ENCODE results near the gene RNF220. TPM values are rescaled to one million over a fixed set of nuclear protein-coding genes. Genes with fewer than 3 reads are reported as not detected.

The RNF220 gene
- polyA plus RNA-seq, 1 of the 3 experiments (the other 2 are of a cell fraction) = 83.7 TPM

DNA sequence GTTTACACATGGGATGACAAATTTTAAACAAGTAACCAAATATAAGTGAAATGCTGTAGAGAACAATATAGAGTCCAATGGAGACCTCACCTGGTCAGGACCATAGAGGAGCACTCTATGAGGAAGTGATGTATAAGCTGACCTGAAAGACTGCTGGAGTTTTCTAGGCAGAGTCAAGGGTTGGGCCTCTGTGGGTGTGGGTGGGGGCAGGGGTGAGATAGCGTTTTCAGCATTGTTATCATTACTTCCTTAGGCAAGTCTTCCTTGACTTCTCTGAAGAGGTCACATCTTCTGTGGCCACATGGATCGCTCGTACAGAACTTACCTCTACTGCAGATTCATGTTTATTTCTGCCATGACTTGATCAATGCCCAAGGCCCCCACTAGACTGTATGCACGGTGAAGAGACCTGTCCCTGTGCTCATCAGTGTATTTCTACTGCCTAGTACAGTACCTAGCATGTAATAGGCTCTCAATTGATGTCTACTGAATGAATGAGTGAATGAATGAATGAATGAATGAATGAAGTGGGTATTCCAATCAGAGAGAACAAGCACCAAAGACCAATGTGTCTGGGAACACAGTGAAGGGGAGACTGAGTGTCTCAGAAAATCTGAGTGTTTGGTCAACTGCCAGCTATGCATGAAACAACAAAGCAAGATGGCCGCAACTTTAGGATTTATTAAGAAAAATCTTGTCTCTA lies 116.5 kb downstream of the RNF220 start:
- Histone ChIP-seq H3K4me1 (ENCODE audit: control insufficient read depth in 1 of 2, insufficient read depth in 2 of 2, low read depth in 1 of 2, low read length in 1 of 2) (no peaks in the 10 kb centered on the region; a peak in 1 of 4 replicates), H2AFZ (ENCODE audit: low read depth) (no peak overlapping the region), H3K9me3 (no peaks in the 10 kb centered on the region), H3K4me3 (ENCODE audit: low read depth in 2 of 2, low read length in 1 of 2) (no peak overlapping the region), H3K9me2 (no peaks in the 10 kb centered on the region), H3F3A (replicated peaks; ENCODE audit: insufficient read depth) (no peaks in the 10 kb centered on the region), H3K27ac (ENCODE audit: low read depth in 2 of 2, low read length in 1 of 2) (no peak overlapping the region), H3K36me3 (replicated peaks in 1 of 2; ENCODE audit: control insufficient read depth in 1 of 2, insufficient read depth in 2 of 2, low read length in 1 of 2) (no peaks in the 10 kb centered on the region), H3K4me2 (no peak overlapping the region), H4K20me1 (ENCODE audit: insufficient read depth) (no peaks in the 10 kb centered on the region), H3K79me2 (ENCODE audit: insufficient read depth) (no peaks in the 10 kb centered on the region), H3K27me3 (ENCODE audit: insufficient read depth) (peaks cover 38% of the 10 kb centered on the region), H3K9ac (no peak overlapping the region)
- ChIA-PET CTCF (interaction anchor here (0.6 to 1.5 kb wide), 3 partner anchors 9 to 170 kb away, joined by 3 to 4 read pairs (median 3); no protein-coding TSS in a partner anchor), POLR2A (no interaction called here)
- TF ChIP-seq ELF1 (IDR thresholded peaks at IDR 0.05) (no peak), GATA2 (CRISPR knock-in tag; IDR thresholded peaks at IDR 0.05) (no peak), FOXJ3 (CRISPR knock-in tag; IDR thresholded peaks at IDR 0.05) (no peak), JUND (IDR thresholded peaks at IDR 0.05) (no peak), SMC3 (IDR thresholded peaks at IDR 0.05; ENCODE audit: low read depth, low read length) (no peak), GABPA (IDR thresholded peaks at IDR 0.05; ENCODE audit: low read depth) (no peak), EZH2phosphoT487 (IDR thresholded peaks at IDR 0.05; ENCODE audit: borderline replicate concordance, low read depth) (no peak), POLR2AphosphoS5 (IDR thresholded peaks at IDR 0.05; ENCODE audit: low read depth, low read length) (no peak), YY1 (IDR thresholded peaks at IDR 0.05; ENCODE audit: low read depth) (no peak), RFX5 (IDR thresholded peaks at IDR 0.05; ENCODE audit: low read length) (no peak), MEF2A (IDR thresholded peaks at IDR 0.05; ENCODE audit: borderline replicate concordance, low read depth) (no peak), NFIC (IDR thresholded peaks at IDR 0.05; ENCODE audit: borderline replicate concordance) (no peak), TCF12 (IDR thresholded peaks at IDR 0.05) (no peak), RXRA (IDR thresholded peaks at IDR 0.05; ENCODE audit: borderline replicate concordance, low read depth) (no peak), PBX3 (IDR thresholded peaks at IDR 0.05) (no peak)
- TF ChIP-seq, protein P1, sequence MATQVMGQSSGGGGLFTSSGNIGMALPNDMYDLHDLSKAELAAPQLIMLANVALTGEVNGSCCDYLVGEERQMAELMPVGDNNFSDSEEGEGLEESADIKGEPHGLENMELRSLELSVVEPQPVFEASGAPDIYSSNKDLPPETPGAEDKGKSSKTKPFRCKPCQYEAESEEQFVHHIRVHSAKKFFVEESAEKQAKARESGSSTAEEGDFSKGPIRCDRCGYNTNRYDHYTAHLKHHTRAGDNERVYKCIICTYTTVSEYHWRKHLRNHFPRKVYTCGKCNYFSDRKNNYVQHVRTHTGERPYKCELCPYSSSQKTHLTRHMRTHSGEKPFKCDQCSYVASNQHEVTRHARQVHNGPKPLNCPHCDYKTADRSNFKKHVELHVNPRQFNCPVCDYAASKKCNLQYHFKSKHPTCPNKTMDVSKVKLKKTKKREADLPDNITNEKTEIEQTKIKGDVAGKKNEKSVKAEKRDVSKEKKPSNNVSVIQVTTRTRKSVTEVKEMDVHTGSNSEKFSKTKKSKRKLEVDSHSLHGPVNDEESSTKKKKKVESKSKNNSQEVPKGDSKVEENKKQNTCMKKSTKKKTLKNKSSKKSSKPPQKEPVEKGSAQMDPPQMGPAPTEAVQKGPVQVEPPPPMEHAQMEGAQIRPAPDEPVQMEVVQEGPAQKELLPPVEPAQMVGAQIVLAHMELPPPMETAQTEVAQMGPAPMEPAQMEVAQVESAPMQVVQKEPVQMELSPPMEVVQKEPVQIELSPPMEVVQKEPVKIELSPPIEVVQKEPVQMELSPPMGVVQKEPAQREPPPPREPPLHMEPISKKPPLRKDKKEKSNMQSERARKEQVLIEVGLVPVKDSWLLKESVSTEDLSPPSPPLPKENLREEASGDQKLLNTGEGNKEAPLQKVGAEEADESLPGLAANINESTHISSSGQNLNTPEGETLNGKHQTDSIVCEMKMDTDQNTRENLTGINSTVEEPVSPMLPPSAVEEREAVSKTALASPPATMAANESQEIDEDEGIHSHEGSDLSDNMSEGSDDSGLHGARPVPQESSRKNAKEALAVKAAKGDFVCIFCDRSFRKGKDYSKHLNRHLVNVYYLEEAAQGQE (IDR thresholded peaks at IDR 0.05; ENCODE audit: low read depth, low read length) = no peak
- TF ChIP-seq, protein P2, sequence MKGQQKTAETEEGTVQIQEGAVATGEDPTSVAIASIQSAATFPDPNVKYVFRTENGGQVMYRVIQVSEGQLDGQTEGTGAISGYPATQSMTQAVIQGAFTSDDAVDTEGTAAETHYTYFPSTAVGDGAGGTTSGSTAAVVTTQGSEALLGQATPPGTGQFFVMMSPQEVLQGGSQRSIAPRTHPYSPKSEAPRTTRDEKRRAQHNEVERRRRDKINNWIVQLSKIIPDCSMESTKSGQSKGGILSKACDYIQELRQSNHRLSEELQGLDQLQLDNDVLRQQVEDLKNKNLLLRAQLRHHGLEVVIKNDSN (IDR thresholded peaks at IDR 0.05; ENCODE audit: borderline replicate concordance, low read depth) = no peak
- TF ChIP-seq, protein P3, sequence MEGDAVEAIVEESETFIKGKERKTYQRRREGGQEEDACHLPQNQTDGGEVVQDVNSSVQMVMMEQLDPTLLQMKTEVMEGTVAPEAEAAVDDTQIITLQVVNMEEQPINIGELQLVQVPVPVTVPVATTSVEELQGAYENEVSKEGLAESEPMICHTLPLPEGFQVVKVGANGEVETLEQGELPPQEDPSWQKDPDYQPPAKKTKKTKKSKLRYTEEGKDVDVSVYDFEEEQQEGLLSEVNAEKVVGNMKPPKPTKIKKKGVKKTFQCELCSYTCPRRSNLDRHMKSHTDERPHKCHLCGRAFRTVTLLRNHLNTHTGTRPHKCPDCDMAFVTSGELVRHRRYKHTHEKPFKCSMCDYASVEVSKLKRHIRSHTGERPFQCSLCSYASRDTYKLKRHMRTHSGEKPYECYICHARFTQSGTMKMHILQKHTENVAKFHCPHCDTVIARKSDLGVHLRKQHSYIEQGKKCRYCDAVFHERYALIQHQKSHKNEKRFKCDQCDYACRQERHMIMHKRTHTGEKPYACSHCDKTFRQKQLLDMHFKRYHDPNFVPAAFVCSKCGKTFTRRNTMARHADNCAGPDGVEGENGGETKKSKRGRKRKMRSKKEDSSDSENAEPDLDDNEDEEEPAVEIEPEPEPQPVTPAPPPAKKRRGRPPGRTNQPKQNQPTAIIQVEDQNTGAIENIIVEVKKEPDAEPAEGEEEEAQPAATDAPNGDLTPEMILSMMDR (IDR thresholded peaks at IDR 0.05) = no peak
- 56% methylated on average over 5 of the region's 5 CpGs for WGBS (ENCODE audit: low lambda C conversion rate)
- DNase-seq = no peak

All from SK-N-SH (cell line).